Lower leg skin (tissue), 4 donors: ENCODE results near the gene MYH9. TPM values are rescaled to one million over a fixed set of nuclear protein-coding genes. Genes with fewer than 3 reads are reported as not detected.

ENCODE experiments used
- DNase-seq, 2 donors: peaks; one replicate each; pipeline ENCODE4 v3.0.0-alpha.2; 2019; ENCODE audit warnings: low spot score in 2 of 2
- H3K4me3 ChIP-seq: fragments of 200-600 bp; sonication (generic); 2 replicates; pipeline ENCODE4 v1.5.1; 2017; ENCODE audit warnings: mild to moderate bottlenecking, low read depth; ENCODE audit not compliant: poor library complexity, severe bottlenecking
- POLR2A ChIP-seq, 2 donors: fragments of 450-650 bp; IDR thresholded peaks; one replicate each; pipeline ENCODE4 v1.6.1; 2016 to 2017; ENCODE audit warnings: antibody characterized with exemption in 2 of 2, mild to moderate bottlenecking in 1 of 2, moderate library complexity in 1 of 2
- WGBS, 2 donors: methylation state at CpG; one replicate each; pipeline ENCODE4 v1.1.5; 2018; 5-methylcytosine and 5-hydroxymethylcytosine counted together
- intact Hi-C: fragments of 100-400 bp; cut with DNase I; formaldehyde crosslinking; loops from one replicate; pipeline ENCODE4 v1.15.0; 2023; ENCODE audit warnings: low total_unique reads
- total RNA-seq, 4 donors: library from RNA; depleted of rRNA; stranded (reverse); fragments of >200 nt; gene quantifications; one replicate each; pipeline ENCODE4 v1.1.0, GENCODE V29; 2016
- TF ChIP-seq, protein P1 (sequence below), 3 donors: fragments of 450-650 bp; IDR thresholded peaks; one replicate each; pipeline ENCODE4 v1.5.1; 2016; ENCODE audit warnings: antibody characterized with exemption in 3 of 3, mild to moderate bottlenecking in 3 of 3, moderate library complexity in 2 of 3

MYH9 gene
- total RNA-seq, 4 donors from 2014 or later, result 258 to 335 (median 307) TPM

DNA sequence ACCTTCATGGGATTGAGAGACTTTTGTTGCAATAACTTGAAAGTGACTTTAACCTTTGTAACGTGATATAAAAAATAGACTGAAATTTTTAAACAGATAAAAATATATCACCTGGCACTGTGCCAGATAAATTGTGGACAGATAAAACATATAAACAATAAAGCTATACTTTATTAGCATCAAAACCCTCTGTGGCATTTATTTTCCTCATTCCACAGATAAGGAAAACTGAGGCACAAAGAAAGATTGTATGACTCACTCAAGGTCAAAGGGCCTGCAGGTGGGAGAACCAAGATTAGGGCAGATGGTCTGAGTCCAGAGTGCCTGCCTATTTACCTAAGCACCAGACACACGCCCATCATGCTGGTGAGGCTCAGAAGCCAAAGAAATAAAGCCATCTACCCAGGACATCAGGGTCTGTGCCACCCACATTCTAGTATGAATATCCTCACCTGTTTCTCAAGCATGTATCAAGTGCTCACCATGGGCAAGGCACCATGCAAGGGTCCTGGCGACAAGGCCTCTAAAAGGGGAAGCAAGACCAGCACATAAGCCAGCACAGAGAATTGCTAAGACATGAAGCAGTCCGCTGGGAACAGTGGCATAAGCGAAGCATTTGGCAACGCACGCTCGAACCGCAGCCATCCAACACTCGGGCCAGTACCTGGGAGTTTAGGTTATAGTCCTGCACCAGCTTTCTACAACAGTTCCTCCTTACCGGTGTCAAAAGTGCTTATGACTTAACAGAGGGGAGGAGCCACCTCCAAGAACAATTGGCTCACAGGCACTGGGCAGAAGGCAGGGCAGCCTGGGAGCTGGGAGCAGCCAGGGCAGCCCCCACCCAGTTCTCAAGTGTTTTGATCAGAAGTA lies 17.6 kb downstream of the MYH9 start:
- intact Hi-C loops, result no loop called here
- 19 to 40% methylated on average over 11 of the region's 11 CpGs for WGBS, 2 donors
- no peak for TF ChIP-seq POLR2A (IDR thresholded peaks at IDR 0.05)
- TF ChIP-seq, protein P1, sequence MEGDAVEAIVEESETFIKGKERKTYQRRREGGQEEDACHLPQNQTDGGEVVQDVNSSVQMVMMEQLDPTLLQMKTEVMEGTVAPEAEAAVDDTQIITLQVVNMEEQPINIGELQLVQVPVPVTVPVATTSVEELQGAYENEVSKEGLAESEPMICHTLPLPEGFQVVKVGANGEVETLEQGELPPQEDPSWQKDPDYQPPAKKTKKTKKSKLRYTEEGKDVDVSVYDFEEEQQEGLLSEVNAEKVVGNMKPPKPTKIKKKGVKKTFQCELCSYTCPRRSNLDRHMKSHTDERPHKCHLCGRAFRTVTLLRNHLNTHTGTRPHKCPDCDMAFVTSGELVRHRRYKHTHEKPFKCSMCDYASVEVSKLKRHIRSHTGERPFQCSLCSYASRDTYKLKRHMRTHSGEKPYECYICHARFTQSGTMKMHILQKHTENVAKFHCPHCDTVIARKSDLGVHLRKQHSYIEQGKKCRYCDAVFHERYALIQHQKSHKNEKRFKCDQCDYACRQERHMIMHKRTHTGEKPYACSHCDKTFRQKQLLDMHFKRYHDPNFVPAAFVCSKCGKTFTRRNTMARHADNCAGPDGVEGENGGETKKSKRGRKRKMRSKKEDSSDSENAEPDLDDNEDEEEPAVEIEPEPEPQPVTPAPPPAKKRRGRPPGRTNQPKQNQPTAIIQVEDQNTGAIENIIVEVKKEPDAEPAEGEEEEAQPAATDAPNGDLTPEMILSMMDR (IDR thresholded peaks at IDR 0.05), result no peak
- no peak overlapping the region for H3K4me3 ChIP-seq
- DNase-seq, result no peak

DNA sequence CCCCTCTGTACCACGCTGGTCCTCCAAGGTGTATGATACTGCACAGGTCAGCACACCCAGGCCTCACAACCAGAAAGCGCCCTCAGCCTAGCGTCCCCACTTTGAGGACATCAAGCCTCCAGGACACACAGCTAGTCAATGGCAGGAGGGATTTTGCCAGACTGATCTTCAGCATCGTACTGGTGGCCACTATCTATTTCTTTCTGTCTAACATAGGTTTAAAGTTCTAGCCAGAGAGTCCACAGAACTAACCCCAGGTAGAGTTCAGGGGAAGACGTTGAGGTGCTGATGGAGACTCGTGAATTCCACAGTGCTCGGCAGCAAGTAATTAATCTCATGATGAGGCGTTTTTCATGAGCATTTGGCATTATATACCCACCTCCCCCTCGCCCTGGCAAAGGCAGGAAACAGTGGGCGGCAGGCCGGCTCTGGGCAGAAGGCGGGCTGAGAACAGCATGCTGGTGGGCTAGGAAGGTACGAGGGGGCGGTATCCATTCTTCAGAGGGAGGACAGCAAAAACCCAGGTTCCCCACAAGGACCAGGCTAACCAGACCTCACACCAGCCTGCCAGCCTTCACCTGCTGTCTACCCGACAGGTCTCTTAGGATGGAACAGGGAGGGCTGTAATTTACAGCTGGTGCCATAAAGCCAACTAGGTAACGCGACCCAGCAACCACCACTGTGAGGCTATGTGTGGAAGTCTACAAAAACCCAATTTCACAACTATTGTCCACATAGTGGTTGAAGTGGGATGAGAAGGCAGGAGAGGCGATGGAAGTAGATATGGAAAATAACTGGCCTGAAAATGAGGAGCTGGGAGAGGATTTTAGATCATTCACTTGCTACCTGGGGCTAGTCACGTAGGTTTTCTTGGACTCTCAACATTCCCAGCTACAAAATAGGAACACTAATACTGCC lies 18.5 kb downstream of the MYH9 start:
- DNase-seq, result no peak
- TF ChIP-seq, protein P1 (IDR thresholded peaks at IDR 0.05), result no peak
- no peak for TF ChIP-seq POLR2A (IDR thresholded peaks at IDR 0.05)
- no peak overlapping the region for H3K4me3 ChIP-seq
- WGBS, 2 donors, result 42 to 50% methylated on average over 19 of the region's 19 CpGs
- intact Hi-C loops, result no loop called here

DNA sequence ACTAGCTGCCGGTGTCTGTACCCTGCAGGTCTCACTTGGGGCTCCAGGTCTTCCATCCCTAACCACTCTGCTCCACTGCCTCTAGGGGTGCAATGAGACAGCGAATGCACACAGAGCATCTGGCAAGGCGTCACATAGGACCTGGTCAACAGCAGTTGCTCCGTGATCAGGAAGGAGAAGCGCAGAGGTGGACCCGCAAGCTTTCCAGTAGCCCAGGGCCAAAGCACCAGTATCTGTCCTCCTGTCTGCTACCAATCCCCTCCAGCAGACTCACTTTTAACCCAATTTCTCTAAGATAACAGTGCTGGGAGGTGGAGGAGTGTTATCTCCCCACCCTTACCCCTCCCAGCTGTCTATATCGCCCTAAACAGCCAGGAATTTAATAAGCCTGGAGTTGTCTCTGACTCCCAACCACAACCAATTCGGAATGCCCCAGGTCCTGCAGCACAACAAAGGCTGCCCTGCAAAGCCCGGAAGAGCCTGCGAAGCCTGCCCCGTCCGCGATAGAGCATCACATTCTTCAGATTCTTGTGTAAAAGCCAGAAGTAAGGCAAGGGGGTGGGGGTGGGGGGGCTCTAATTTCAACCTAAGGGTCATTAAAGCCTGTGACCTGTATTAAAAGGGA lies 19.3 kb downstream of the MYH9 start:
- TF ChIP-seq, protein P1 (IDR thresholded peaks at IDR 0.05), result no peak
- TF ChIP-seq POLR2A (IDR thresholded peaks at IDR 0.05), result no peak
- intact Hi-C loops, result no loop called here
- no peak for DNase-seq
- WGBS, 2 donors, result 19 to 47% methylated on average over 10 to 13 of the region's 13 CpGs
- H3K4me3 ChIP-seq, result no peak overlapping the region

DNA sequence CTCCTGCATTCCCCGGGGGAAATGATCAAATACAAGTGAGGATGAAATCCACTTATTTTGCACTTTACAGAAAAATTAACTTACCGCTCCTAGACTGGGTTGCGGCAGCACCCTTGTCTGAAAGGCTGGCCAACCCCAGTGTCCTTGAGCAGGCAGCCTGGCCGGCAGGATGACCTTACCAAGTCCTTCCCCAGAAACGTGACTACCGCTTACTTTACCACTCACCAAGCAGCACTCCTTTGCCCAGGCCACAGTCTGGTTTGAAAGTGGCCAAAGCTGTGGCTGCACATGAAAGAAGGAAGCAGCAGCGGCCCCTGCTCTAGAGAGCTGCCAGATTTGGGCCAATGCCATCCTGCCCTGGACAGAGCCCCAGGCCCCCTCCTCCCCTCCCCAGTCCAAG lies 20.3 kb downstream of the MYH9 start:
- 64 to 68% methylated on average over 7 of the region's 7 CpGs for WGBS, 2 donors
- no peak for DNase-seq
- intact Hi-C loops, result no loop called here
- TF ChIP-seq, protein P1 (IDR thresholded peaks at IDR 0.05), result no peak
- no peak for TF ChIP-seq POLR2A (IDR thresholded peaks at IDR 0.05)
- no peak overlapping the region for H3K4me3 ChIP-seq

DNA sequence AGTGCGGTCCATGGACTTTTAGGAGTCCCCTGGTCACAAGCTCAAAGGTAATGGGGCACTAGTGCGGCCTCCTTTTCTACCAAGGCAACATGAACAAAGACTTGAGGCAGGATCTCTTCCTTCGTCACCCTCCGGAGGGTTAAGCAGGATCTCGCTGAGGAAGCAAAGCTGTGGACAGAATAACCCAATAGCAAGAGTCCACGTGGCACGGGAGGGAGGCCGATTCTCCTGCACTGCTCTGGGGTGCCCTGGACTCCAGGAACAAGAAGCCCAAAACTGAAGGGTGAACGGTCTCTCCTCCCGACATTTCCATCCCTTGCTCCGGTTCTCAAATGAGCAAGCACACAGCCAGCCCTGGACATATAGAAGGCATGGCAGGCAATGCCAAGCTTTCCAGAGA lies 20.7 kb downstream of the MYH9 start:
- intact Hi-C loops, result no loop called here
- DNase-seq, result no peak
- H3K4me3 ChIP-seq, result no peak overlapping the region
- TF ChIP-seq, protein P1 (IDR thresholded peaks at IDR 0.05), result no peak
- no peak for TF ChIP-seq POLR2A (IDR thresholded peaks at IDR 0.05)
- WGBS, 2 donors, result 69 to 83% methylated on average over 11 of the region's 11 CpGs
